Loucy (cell line): ENCODE results near the gene ENTPD7.

ENCODE experiments used
- H2AFZ ChIP-seq: fragments of 200-600 bp; sonication (generic); 2 replicates; pipeline ENCODE4 v1.6.0; 2016; ENCODE audit warnings: antibody characterized with exemption, mild to moderate bottlenecking, low read length, moderate library complexity
- H3F3A ChIP-seq: fragments of 200-600 bp; 2 replicates; pipeline ENCODE4 v1.6.0; 2016; ENCODE audit warnings: antibody characterized with exemption, low read depth, mild to moderate bottlenecking
- H3K27me3 ChIP-seq: fragments of 200-600 bp; sonication (generic); 2 replicates; pipeline ENCODE4 v1.6.1; 2014; ENCODE audit warnings: low read length, mild to moderate bottlenecking; ENCODE audit not compliant: insufficient read depth, poor library complexity, severe bottlenecking
- H3K36me3 ChIP-seq: fragments of 200-600 bp; sonication (generic); 2 replicates; pipeline ENCODE4 v1.6.1; 2016; ENCODE audit warnings: low read length; ENCODE audit not compliant: insufficient read depth
- H3K4me1 ChIP-seq: fragments of 200-600 bp; sonication (generic); 2 replicates; pipeline ENCODE4 v1.5.1; 2014; ENCODE audit warnings: low read length, mild to moderate bottlenecking; ENCODE audit not compliant: insufficient read depth, poor library complexity, severe bottlenecking
- H3K4me2 ChIP-seq: fragments of 200-600 bp; sonication (generic); 2 replicates; pipeline ENCODE4 v1.6.0; 2014; ENCODE audit warnings: antibody characterized with exemption, low read length, low read depth, mild to moderate bottlenecking; ENCODE audit not compliant: poor library complexity, severe bottlenecking
- H3K4me3 ChIP-seq: fragments of 200-600 bp; sonication (generic); 2 replicates; pipeline ENCODE4 v1.5.1; 2014; ENCODE audit warnings: low read length, mild to moderate bottlenecking, mixed read lengths; ENCODE audit not compliant: poor library complexity, severe bottlenecking
- H3K79me2 ChIP-seq: fragments of 200-600 bp; sonication (generic); 2 replicates; pipeline ENCODE4 v1.6.1; 2014; ENCODE audit warnings: low read length; ENCODE audit not compliant: insufficient read depth
- H3K9ac ChIP-seq: fragments of 200-600 bp; sonication (generic); 2 replicates; pipeline ENCODE4 v1.6.0; 2014; ENCODE audit warnings: mild to moderate bottlenecking, low read depth, low read length, moderate library complexity; ENCODE audit not compliant: poor library complexity, severe bottlenecking
- H3K9me2 ChIP-seq: fragments of 200-600 bp; sonication (generic); replicated peaks from 2 replicates; pipeline ENCODE4 v1.6.1; 2016; ENCODE audit warnings: low read depth, low read length, mixed read lengths
- H3K9me3 ChIP-seq: fragments of 200-600 bp; sonication (generic); 2 replicates; pipeline ENCODE4 v1.6.1; 2014; ENCODE audit warnings: mild to moderate bottlenecking, antibody characterized with exemption, low read length, low read depth; ENCODE audit not compliant: insufficient read depth
- H4K20me1 ChIP-seq: fragments of 200-600 bp; sonication (generic); 2 replicates; pipeline ENCODE4 v1.6.0; 2014; ENCODE audit warnings: antibody characterized with exemption, low read length, mild to moderate bottlenecking; ENCODE audit not compliant: insufficient read depth, poor library complexity, severe bottlenecking
- EZH2phosphoT487 ChIP-seq: fragments of 200-600 bp; IDR thresholded peaks from 2 replicates; pipeline ENCODE4 v1.6.1; 2018; ENCODE audit warnings: antibody characterized with exemption, mild to moderate bottlenecking, moderate library complexity, borderline replicate concordance
- TF ChIP-seq, protein P1 (sequence below): fragments of 200-600 bp; sonication (generic); conservative IDR thresholded peaks from 2 replicates; pipeline ENCODE4 v1.5.1; 2014; ENCODE audit warnings: mild to moderate bottlenecking, antibody characterized with exemption, low read length

Gene ENTPD7

GRCh38 chr10:99676426-99676825 is 17.1 kb downstream of the ENTPD7 start:
- Histone ChIP-seq H3K9me3 (no peaks in the 10 kb centered on the region), H3K9ac (no peak overlapping the region), H3K27me3 (no peaks in the 10 kb centered on the region), H4K20me1 (no peaks in the 10 kb centered on the region), H3F3A (no peaks in the 10 kb centered on the region), H3K9me2 (no peaks in the 10 kb centered on the region), H3K4me3 (no peak overlapping the region), H3K4me2 (no peak overlapping the region), H3K79me2 (no peaks in the 10 kb centered on the region), H2AFZ (no peak overlapping the region), H3K36me3 (peaks cover 6% of the 10 kb centered on the region; the same call in 1 of the 2 replicates), H3K4me1 (peaks cover 10% of the 10 kb centered on the region)
- no peak for TF ChIP-seq EZH2phosphoT487
- TF ChIP-seq, protein P1, sequence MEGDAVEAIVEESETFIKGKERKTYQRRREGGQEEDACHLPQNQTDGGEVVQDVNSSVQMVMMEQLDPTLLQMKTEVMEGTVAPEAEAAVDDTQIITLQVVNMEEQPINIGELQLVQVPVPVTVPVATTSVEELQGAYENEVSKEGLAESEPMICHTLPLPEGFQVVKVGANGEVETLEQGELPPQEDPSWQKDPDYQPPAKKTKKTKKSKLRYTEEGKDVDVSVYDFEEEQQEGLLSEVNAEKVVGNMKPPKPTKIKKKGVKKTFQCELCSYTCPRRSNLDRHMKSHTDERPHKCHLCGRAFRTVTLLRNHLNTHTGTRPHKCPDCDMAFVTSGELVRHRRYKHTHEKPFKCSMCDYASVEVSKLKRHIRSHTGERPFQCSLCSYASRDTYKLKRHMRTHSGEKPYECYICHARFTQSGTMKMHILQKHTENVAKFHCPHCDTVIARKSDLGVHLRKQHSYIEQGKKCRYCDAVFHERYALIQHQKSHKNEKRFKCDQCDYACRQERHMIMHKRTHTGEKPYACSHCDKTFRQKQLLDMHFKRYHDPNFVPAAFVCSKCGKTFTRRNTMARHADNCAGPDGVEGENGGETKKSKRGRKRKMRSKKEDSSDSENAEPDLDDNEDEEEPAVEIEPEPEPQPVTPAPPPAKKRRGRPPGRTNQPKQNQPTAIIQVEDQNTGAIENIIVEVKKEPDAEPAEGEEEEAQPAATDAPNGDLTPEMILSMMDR: no peak

GRCh38 chr10:99676895-99677294 is 17.6 kb downstream of the ENTPD7 start:
- Histone ChIP-seq H3F3A (no peaks in the 10 kb centered on the region), H2AFZ (no peak overlapping the region), H4K20me1 (no peaks in the 10 kb centered on the region), H3K36me3 (peaks cover 6% of the 10 kb centered on the region; the same call in 1 of the 2 replicates), H3K4me3 (no peak overlapping the region), H3K4me2 (no peak overlapping the region), H3K9ac (no peak overlapping the region), H3K4me1 (peaks cover 10% of the 10 kb centered on the region), H3K79me2 (no peaks in the 10 kb centered on the region), H3K9me2 (no peaks in the 10 kb centered on the region), H3K9me3 (no peaks in the 10 kb centered on the region), H3K27me3 (no peaks in the 10 kb centered on the region)
- TF ChIP-seq, protein P1: no peak
- TF ChIP-seq EZH2phosphoT487: no peak

DNA sequence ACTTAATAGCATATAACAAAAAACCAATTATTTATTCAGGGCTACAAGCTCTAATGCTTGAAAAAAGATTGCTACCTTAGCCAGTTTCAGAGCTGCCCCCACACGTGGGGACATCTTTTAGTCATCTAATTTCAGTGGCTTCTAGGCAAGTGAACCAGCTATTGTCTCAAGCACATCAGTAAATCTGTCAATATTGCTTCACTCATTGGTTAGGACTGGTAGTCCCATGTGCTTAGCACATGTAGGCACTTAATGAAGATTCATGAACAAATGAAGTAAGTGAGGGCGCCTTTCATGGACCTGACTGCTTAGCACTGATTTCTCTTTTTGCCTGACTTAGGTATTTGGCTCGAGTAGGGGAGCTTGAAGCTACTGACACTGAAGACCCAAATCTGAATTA is 19.6 kb downstream of the ENTPD7 start:
- no peak overlapping the region for H3K4me2 ChIP-seq
- H3K27me3 ChIP-seq: no peaks in the 10 kb centered on the region
- H3K9me2 ChIP-seq: no peaks in the 10 kb centered on the region
- H2AFZ ChIP-seq: no peak overlapping the region
- H3K4me1 ChIP-seq: peaks cover 10% of the 10 kb centered on the region
- TF ChIP-seq EZH2phosphoT487: no peak
- TF ChIP-seq, protein P1: no peak
- no peaks in the 10 kb centered on the region for H4K20me1 ChIP-seq
- H3K9ac ChIP-seq: no peak overlapping the region
- H3K9me3 ChIP-seq: no peaks in the 10 kb centered on the region
- H3K36me3 ChIP-seq: peaks cover 6% of the 10 kb centered on the region; the same call in 1 of the 2 replicates
- H3K79me2 ChIP-seq: no peaks in the 10 kb centered on the region
- no peak overlapping the region for H3K4me3 ChIP-seq
- H3F3A ChIP-seq: no peaks in the 10 kb centered on the region
